ENCODE measurements around the gene PTPRN.

The PTPRN gene

DNA sequence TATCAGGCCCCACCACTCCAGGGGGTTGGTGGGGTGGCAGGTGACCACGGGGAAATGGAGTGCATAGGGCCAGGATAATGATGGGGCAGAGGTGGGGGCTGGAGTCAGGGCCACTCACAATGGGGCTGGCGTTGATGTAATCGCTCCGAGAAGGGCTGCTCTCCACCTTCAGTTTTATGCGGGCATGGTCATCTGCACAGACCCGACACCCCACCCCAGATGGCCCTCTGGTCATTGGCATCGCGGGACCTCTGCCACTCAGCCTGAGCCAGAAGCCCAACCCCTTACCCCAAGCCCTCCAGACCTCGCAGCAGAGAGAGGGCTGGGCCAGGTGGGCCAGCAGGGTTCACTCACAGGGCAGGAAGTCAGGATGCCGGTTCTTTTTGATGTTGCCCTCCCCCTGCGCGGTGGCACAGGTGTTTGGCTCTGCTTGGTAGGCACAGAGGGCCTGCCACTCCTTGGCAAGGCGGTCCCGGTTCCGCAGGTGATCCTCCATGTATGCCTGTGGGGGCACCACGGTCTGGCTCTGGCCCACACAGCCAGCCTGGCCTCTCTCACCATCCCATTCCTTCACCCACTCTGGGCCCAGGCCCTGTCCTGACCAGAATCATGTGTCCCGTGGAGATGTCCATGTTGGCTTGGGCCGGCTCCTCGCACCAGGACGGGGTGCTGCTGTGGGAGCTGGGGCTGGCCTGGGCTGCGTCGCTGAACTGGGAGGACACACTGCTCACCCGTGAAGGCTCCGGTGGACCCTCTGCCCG lies 12.4 kb downstream of the PTPRN start:
- TF ChIP-seq ZFX (IDR thresholded peaks at IDR 0.05; ENCODE audit: borderline replicate concordance), result no peak
- TF ChIP-seq, protein P1, sequence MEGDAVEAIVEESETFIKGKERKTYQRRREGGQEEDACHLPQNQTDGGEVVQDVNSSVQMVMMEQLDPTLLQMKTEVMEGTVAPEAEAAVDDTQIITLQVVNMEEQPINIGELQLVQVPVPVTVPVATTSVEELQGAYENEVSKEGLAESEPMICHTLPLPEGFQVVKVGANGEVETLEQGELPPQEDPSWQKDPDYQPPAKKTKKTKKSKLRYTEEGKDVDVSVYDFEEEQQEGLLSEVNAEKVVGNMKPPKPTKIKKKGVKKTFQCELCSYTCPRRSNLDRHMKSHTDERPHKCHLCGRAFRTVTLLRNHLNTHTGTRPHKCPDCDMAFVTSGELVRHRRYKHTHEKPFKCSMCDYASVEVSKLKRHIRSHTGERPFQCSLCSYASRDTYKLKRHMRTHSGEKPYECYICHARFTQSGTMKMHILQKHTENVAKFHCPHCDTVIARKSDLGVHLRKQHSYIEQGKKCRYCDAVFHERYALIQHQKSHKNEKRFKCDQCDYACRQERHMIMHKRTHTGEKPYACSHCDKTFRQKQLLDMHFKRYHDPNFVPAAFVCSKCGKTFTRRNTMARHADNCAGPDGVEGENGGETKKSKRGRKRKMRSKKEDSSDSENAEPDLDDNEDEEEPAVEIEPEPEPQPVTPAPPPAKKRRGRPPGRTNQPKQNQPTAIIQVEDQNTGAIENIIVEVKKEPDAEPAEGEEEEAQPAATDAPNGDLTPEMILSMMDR (IDR thresholded peaks at IDR 0.05), result no peak
- H3K27ac ChIP-seq, result no peak overlapping the region

DNA sequence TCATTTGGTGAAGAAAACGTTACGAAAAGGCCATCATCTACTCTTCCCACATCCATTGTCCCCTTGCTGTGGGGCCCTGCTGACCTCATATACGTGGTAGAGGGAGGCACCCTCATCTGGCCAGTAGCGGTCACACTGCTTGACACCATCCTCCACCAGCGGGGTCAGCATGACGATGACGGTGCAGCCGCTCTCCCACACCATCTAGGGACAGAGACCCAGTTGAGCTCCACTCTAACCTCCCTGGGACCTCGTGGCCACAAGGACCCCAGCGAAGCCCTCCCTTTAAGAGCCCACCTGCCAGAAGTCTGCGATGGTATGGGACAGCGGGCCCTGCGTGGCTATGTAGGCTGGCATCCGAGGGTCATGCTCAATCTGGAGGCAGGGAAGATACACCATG lies 13.1 kb downstream of the PTPRN start:
- no peak overlapping the region for H3K27ac ChIP-seq
- TF ChIP-seq, protein P1 (IDR thresholded peaks at IDR 0.05), result no peak
- no peak for TF ChIP-seq ZFX (IDR thresholded peaks at IDR 0.05; ENCODE audit: borderline replicate concordance)

- TF ChIP-seq, protein P1 (IDR thresholded peaks at IDR 0.05), result peak; percentile 100
- TF ChIP-seq ZFX (IDR thresholded peaks at IDR 0.05; ENCODE audit: borderline replicate concordance), result no peak
- H3K27ac ChIP-seq, result no peak overlapping the region
Observed at GRCh38 chr2:219294356-219295351, 14.5 kb downstream of the PTPRN start.

DNA sequence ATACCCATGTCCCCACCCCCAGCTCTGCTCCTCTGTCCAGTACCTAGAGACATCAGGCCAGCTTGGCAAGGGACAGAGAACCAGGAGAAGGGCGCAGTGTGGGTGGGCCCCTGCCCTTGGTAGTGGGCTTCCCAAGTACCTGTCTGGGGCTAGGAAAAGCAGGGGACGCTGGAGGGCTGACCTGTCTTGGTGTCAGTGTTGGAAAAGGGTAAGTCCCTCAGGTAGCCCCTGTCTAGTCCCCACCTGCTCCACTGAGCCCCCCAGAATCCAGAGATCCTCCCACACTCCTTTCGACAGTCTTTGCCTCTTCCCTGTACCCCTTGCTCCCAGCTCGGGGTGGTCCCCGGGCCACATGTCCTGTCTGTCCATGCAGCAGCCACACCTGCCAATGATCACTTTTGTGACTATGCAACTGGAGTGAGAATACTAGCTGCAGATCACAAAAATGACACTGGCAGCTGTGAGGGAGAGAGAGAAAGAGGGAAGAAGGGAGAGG lies 15.4 kb downstream of the PTPRN start:
- no peak overlapping the region for H3K27ac ChIP-seq
- TF ChIP-seq ZFX (IDR thresholded peaks at IDR 0.05; ENCODE audit: borderline replicate concordance), result no peak
- TF ChIP-seq, protein P1 (IDR thresholded peaks at IDR 0.05), result no peak

DNA sequence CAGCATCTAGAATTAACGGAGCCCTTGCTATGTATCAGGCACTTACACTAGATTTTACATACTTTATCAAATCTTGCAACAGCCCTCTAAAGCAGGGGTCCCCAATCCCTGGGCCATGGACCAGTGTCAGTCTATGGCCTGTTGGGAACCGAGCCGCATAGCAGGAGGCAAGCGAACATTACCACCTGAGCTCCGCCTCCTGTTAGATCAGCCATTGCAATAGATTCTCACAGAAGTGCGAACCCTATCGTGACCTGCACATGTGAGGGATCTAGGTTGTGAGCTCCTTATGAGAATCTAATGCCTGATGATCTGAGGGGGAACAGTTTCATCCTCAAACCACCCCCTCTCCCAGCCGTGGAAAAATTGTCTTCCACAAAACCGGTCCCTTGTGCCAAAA lies 16.6 kb downstream of the PTPRN start:
- H3K27ac ChIP-seq, result no peak overlapping the region
- TF ChIP-seq, protein P1 (IDR thresholded peaks at IDR 0.05), result no peak
- no peak for TF ChIP-seq ZFX (IDR thresholded peaks at IDR 0.05; ENCODE audit: borderline replicate concordance)

- no peak overlapping the region for H3K27ac ChIP-seq
- TF ChIP-seq ZFX (IDR thresholded peaks at IDR 0.05; ENCODE audit: borderline replicate concordance), result no peak
- TF ChIP-seq, protein P1 (IDR thresholded peaks at IDR 0.05), result no peak
Observed at GRCh38 chr2:219291910-219292490, 17.2 kb downstream of the PTPRN start.
